GM23338 (cell line): ENCODE measurements around the gene EHD2. TPM values are rescaled to one million over a fixed set of nuclear protein-coding genes. Genes with fewer than 3 reads are reported as not detected.

Source experiments
- ATAC-seq: fragments of 200-7000 bp; cut with Tn5 transposase; 3 replicates; pipeline ENCODE4 v1.9.1; 2020
- DNase-seq: peaks from one replicate; pipeline ENCODE4 v3.0.0-alpha.2; 2015; ENCODE audit warnings: low spot score
- H2AFZ ChIP-seq: fragments of 200-600 bp; sonication (generic); 2 replicates; pipeline ENCODE4 v1.8.0; 2016; ENCODE audit warnings: antibody characterized with exemption, mild to moderate bottlenecking, moderate library complexity
- H3F3A ChIP-seq: fragments of 200-600 bp; sonication (generic); replicated peaks from 2 replicates; pipeline ENCODE4 v1.8.0; 2017; ENCODE audit warnings: antibody characterized with exemption, mixed run types, low read depth
- H3K27ac ChIP-seq: fragments of 200-600 bp; sonication (generic); 2 replicates; pipeline ENCODE4 v1.6.1; 2016; ENCODE audit warnings: low read depth
- H3K27me3 ChIP-seq: fragments of 200-600 bp; sonication (generic); 2 replicates; pipeline ENCODE4 v1.8.0; 2016; ENCODE audit warnings: mild to moderate bottlenecking, mixed run types, moderate library complexity; ENCODE audit not compliant: insufficient read depth
- H3K36me3 ChIP-seq: fragments of 200-600 bp; sonication (generic); 2 replicates; pipeline ENCODE4 v1.8.0; 2016; ENCODE audit warnings: mild to moderate bottlenecking; ENCODE audit not compliant: insufficient read depth
- H3K4me1 ChIP-seq: fragments of 200-600 bp; sonication (generic); 2 replicates; pipeline ENCODE4 v1.8.0; 2016; ENCODE audit warnings: mild to moderate bottlenecking, moderate library complexity; ENCODE audit not compliant: insufficient read depth
- H3K4me2 ChIP-seq: fragments of 200-600 bp; sonication (generic); 2 replicates; pipeline ENCODE4 v1.7.1; 2017; ENCODE audit warnings: mixed run types
- H3K4me3 ChIP-seq: fragments of 200-600 bp; sonication (generic); 2 replicates; pipeline ENCODE4 v1.6.1; 2016; ENCODE audit warnings: mixed run types
- H3K79me2 ChIP-seq: fragments of 200-600 bp; sonication (generic); replicated peaks from 2 replicates; pipeline ENCODE4 v1.8.0; 2017; ENCODE audit warnings: mild to moderate bottlenecking; ENCODE audit not compliant: insufficient read depth
- H3K9me2 ChIP-seq: fragments of 200-600 bp; sonication (generic); 2 replicates; pipeline ENCODE4 v1.8.0; 2017; ENCODE audit not compliant: insufficient read depth
- H4K20me1 ChIP-seq: fragments of 200-600 bp; sonication (generic); replicated peaks from 2 replicates; pipeline ENCODE4 v1.8.0; 2017; ENCODE audit warnings: mild to moderate bottlenecking; ENCODE audit not compliant: insufficient read depth
- H3K27ac Mint-ChIP-seq: 2 replicates; pipeline ENCODE4 v1.8.0; 2020; ENCODE audit warnings: inconsistent platforms, mild to moderate bottlenecking, moderate library complexity, mixed read lengths
- H3K27me3 Mint-ChIP-seq: 3 replicates; pipeline ENCODE4 v1.8.0; 2022; ENCODE audit warnings: low read depth, mild to moderate bottlenecking, moderate library complexity, mixed read lengths, inconsistent platforms; ENCODE audit not compliant: insufficient read depth, poor library complexity
- H3K36me3 Mint-ChIP-seq: 3 replicates; pipeline ENCODE4 v1.8.0; 2021; ENCODE audit warnings: low read depth, mild to moderate bottlenecking, inconsistent platforms, moderate library complexity, mixed read lengths
- H3K4me1 Mint-ChIP-seq: 3 replicates; pipeline ENCODE4 v1.8.0; 2020; ENCODE audit warnings: mild to moderate bottlenecking, inconsistent platforms, mixed read lengths
- H3K4me3 Mint-ChIP-seq: 3 replicates; pipeline ENCODE4 v1.8.0; 2021; ENCODE audit warnings: moderate library complexity, mild to moderate bottlenecking, inconsistent platforms, mixed read lengths
- H3K9me3 Mint-ChIP-seq: 3 replicates; pipeline ENCODE4 v1.8.0; 2020; ENCODE audit warnings: moderate library complexity, mild to moderate bottlenecking, inconsistent platforms, mixed read lengths
- CREB1 ChIP-seq: fragments of 250-450 bp; sonication (Bioruptor Pico); IDR thresholded peaks from 2 replicates; pipeline ENCODE4 v1.5.0; 2020; ENCODE audit warnings: low read depth, mild to moderate bottlenecking, moderate library complexity
- EZH2 ChIP-seq: fragments of 200-600 bp; sonication (generic); IDR thresholded peaks from one replicate; pipeline ENCODE4 v1.8.0; 2017; ENCODE audit warnings: antibody characterized with exemption, mild to moderate bottlenecking, low read depth; ENCODE audit not compliant: unreplicated experiment
- EZH2phosphoT487 ChIP-seq: fragments of 200-600 bp; sonication (generic); IDR thresholded peaks from one replicate; pipeline ENCODE4 v1.8.1; 2018; ENCODE audit warnings: antibody characterized with exemption; ENCODE audit not compliant: unreplicated experiment
- JUNB ChIP-seq: IDR thresholded peaks from one replicate; pipeline ENCODE4 v1.6.1; 2016; ENCODE audit warnings: antibody characterized with exemption; ENCODE audit not compliant: unreplicated experiment
- NANOG ChIP-seq: IDR thresholded peaks from 2 replicates; pipeline ENCODE4 v1.6.1; 2016; ENCODE audit warnings: antibody characterized with exemption, borderline replicate concordance
- POLR2AphosphoS5 ChIP-seq: IDR thresholded peaks from 2 replicates; pipeline ENCODE4 v1.6.1; 2016; ENCODE audit warnings: antibody characterized with exemption, low read depth
- STAT1 ChIP-seq: IDR thresholded peaks from one replicate; pipeline ENCODE4 v1.6.1; 2016; ENCODE audit warnings: antibody characterized with exemption; ENCODE audit not compliant: unreplicated experiment
- ZNF114 ChIP-seq: fragments of 250-450 bp; sonication (Bioruptor Pico); IDR thresholded peaks from 2 replicates; pipeline ENCODE4 v1.5.0; 2020; ENCODE audit warnings: mild to moderate bottlenecking, moderate library complexity
- ZNF331 ChIP-seq: fragments of 250-450 bp; sonication (Bioruptor Pico); IDR thresholded peaks from 2 replicates; pipeline ENCODE4 v1.5.0; 2020; ENCODE audit warnings: low read depth, mild to moderate bottlenecking, moderate library complexity
- polyA plus RNA-seq: library from polyadenylated mRNA; unstranded; fragments of >200 nt; fragmentation: Nextera tagmentation; extraction: Ambion mirVana; gene quantifications from 2 replicates; pipeline ENCODE4 v1.2.1, GENCODE V29; 2016
- total RNA-seq: library from RNA; depleted of rRNA; stranded (reverse); fragments of >200 nt; shearing (Covaris generic); gene quantifications from 2 replicates; pipeline ENCODE4 v1.2.3, GENCODE V29; 2014
- TF ChIP-seq, protein P1 (sequence below): IDR thresholded peaks from one replicate; pipeline ENCODE4 v1.6.1; 2018; ENCODE audit warnings: antibody characterized with exemption; ENCODE audit not compliant: unreplicated experiment
- TF ChIP-seq, protein P2 (sequence below): IDR thresholded peaks from 2 replicates; pipeline ENCODE4 v1.6.1; 2016; ENCODE audit warnings: antibody characterized with exemption
- TF ChIP-seq, protein P3 (sequence below): fragments of 250-450 bp; sonication (Bioruptor Pico); IDR thresholded peaks from 2 replicates; pipeline ENCODE4 v1.5.0; 2020; ENCODE audit warnings: mild to moderate bottlenecking, moderate library complexity
- TF ChIP-seq, protein P4 (sequence below), 2 experiments: fragments of 200-600 bp in 1 of 2; sonication (generic) in 1 of 2; conservative IDR thresholded peaks; 2 replicates each; pipeline versions ENCODE4 v1.5.1 to v1.6.1; 2016 to 2017; ENCODE audit warnings: antibody characterized with exemption in 2 of 2, low read depth in 2 of 2, mild to moderate bottlenecking in 2 of 2, moderate library complexity in 1 of 2

Gene EHD2
- total and polyA plus RNA-seq, 2 experiments from 2014 or later, result 6.6 to 10.8 TPM

DNA sequence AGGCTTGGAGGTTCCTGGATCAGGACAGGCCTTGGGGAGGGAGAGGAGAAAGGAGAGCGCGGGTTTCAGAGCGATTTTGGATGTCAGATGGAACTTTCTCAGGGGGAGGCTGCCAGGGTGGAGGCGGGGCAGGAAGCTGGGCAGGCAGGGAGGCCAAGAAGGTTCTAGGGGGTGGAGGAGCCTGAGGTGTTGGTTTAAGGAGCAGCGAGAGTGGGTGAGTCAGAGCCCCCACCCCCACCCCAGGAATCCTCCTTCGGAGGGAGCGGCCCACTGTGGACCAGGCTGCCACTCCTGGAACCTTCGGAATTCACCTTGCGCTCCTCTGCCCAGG lies 16.2 kb downstream of the EHD2 start:
- Mint-ChIP-seq H3K36me3 (peaks cover 5% of the 10 kb centered on the region; the same call in 2 of the 3 replicates), H3K4me3 (peak overlapping the region; percentile 89), H3K4me1 (peaks cover 11% of the 10 kb centered on the region), H3K27ac (peak overlapping the region; percentile 56; the same call in 1 of the 2 replicates), H3K27me3 (peaks cover 15% of the 10 kb centered on the region), H3K9me3 (no peaks in the 10 kb centered on the region)
- Histone ChIP-seq H3F3A (peaks cover 8% of the 10 kb centered on the region; the same call in 1 of the 2 replicates), H4K20me1 (no peaks in the 10 kb centered on the region), H3K79me2 (no peaks in the 10 kb centered on the region), H3K4me3 (peak overlapping the region; percentile 85), H3K4me1 (peaks cover 6% of the 10 kb centered on the region; the same call in 1 of the 2 replicates), H3K36me3 (no peaks in the 10 kb centered on the region), H3K9me2 (peaks cover 2% of the 10 kb centered on the region; the same call in 1 of the 2 replicates), H3K4me2 (peak overlapping the region; percentile 94), H3K27ac (no peak overlapping the region), H2AFZ (peak overlapping the region; percentile 96), H3K27me3 (no peaks in the 10 kb centered on the region)
- TF ChIP-seq ZNF331 (CRISPR knock-in tag), result no peak
- TF ChIP-seq NANOG, result no peak
- TF ChIP-seq, protein P1, sequence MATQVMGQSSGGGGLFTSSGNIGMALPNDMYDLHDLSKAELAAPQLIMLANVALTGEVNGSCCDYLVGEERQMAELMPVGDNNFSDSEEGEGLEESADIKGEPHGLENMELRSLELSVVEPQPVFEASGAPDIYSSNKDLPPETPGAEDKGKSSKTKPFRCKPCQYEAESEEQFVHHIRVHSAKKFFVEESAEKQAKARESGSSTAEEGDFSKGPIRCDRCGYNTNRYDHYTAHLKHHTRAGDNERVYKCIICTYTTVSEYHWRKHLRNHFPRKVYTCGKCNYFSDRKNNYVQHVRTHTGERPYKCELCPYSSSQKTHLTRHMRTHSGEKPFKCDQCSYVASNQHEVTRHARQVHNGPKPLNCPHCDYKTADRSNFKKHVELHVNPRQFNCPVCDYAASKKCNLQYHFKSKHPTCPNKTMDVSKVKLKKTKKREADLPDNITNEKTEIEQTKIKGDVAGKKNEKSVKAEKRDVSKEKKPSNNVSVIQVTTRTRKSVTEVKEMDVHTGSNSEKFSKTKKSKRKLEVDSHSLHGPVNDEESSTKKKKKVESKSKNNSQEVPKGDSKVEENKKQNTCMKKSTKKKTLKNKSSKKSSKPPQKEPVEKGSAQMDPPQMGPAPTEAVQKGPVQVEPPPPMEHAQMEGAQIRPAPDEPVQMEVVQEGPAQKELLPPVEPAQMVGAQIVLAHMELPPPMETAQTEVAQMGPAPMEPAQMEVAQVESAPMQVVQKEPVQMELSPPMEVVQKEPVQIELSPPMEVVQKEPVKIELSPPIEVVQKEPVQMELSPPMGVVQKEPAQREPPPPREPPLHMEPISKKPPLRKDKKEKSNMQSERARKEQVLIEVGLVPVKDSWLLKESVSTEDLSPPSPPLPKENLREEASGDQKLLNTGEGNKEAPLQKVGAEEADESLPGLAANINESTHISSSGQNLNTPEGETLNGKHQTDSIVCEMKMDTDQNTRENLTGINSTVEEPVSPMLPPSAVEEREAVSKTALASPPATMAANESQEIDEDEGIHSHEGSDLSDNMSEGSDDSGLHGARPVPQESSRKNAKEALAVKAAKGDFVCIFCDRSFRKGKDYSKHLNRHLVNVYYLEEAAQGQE, result no peak
- no peak for TF ChIP-seq POLR2AphosphoS5
- TF ChIP-seq, protein P2, sequence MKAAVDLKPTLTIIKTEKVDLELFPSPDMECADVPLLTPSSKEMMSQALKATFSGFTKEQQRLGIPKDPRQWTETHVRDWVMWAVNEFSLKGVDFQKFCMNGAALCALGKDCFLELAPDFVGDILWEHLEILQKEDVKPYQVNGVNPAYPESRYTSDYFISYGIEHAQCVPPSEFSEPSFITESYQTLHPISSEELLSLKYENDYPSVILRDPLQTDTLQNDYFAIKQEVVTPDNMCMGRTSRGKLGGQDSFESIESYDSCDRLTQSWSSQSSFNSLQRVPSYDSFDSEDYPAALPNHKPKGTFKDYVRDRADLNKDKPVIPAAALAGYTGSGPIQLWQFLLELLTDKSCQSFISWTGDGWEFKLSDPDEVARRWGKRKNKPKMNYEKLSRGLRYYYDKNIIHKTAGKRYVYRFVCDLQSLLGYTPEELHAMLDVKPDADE, result no peak
- TF ChIP-seq ZNF114, result no peak
- no peak for TF ChIP-seq STAT1
- no peak for TF ChIP-seq EZH2phosphoT487
- TF ChIP-seq, protein P3, sequence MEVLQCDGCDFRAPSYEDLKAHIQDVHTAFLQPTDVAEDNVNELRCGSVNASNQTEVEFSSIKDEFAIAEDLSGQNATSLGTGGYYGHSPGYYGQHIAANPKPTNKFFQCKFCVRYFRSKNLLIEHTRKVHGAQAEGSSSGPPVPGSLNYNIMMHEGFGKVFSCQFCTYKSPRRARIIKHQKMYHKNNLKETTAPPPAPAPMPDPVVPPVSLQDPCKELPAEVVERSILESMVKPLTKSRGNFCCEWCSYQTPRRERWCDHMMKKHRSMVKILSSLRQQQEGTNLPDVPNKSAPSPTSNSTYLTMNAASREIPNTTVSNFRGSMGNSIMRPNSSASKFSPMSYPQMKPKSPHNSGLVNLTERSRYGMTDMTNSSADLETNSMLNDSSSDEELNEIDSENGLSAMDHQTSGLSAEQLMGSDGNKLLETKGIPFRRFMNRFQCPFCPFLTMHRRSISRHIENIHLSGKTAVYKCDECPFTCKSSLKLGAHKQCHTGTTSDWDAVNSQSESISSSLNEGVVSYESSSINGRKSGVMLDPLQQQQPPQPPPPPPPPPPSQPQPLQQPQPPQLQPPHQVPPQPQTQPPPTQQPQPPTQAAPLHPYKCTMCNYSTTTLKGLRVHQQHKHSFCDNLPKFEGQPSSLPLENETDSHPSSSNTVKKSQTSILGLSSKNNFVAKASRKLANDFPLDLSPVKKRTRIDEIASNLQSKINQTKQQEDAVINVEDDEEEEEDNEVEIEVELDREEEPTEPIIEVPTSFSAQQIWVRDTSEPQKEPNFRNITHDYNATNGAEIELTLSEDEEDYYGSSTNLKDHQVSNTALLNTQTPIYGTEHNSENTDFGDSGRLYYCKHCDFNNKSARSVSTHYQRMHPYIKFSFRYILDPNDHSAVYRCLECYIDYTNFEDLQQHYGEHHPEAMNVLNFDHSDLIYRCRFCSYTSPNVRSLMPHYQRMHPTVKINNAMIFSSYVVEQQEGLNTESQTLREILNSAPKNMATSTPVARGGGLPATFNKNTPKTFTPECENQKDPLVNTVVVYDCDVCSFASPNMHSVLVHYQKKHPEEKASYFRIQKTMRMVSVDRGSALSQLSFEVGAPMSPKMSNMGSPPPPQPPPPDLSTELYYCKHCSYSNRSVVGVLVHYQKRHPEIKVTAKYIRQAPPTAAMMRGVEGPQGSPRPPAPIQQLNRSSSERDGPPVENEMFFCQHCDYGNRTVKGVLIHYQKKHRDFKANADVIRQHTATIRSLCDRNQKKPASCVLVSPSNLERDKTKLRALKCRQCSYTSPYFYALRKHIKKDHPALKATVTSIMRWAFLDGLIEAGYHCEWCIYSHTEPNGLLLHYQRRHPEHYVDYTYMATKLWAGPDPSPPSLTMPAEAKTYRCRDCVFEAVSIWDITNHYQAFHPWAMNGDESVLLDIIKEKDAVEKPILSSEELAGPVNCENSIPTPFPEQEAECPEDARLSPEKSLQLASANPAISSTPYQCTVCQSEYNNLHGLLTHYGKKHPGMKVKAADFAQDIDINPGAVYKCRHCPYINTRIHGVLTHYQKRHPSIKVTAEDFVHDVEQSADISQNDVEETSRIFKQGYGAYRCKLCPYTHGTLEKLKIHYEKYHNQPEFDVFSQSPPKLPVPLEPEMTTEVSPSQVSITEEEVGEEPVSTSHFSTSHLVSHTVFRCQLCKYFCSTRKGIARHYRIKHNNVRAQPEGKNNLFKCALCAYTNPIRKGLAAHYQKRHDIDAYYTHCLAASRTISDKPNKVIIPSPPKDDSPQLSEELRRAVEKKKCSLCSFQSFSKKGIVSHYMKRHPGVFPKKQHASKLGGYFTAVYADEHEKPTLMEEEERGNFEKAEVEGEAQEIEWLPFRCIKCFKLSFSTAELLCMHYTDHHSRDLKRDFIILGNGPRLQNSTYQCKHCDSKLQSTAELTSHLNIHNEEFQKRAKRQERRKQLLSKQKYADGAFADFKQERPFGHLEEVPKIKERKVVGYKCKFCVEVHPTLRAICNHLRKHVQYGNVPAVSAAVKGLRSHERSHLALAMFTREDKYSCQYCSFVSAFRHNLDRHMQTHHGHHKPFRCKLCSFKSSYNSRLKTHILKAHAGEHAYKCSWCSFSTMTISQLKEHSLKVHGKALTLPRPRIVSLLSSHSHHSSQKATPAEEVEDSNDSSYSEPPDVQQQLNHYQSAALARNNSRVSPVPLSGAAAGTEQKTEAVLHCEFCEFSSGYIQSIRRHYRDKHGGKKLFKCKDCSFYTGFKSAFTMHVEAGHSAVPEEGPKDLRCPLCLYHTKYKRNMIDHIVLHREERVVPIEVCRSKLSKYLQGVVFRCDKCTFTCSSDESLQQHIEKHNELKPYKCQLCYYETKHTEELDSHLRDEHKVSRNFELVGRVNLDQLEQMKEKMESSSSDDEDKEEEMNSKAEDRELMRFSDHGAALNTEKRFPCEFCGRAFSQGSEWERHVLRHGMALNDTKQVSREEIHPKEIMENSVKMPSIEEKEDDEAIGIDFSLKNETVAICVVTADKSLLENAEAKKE (CRISPR knock-in tag), result no peak
- no peak for TF ChIP-seq EZH2
- no peak for TF ChIP-seq CREB1 (CRISPR knock-in tag)
- TF ChIP-seq, protein P4, sequence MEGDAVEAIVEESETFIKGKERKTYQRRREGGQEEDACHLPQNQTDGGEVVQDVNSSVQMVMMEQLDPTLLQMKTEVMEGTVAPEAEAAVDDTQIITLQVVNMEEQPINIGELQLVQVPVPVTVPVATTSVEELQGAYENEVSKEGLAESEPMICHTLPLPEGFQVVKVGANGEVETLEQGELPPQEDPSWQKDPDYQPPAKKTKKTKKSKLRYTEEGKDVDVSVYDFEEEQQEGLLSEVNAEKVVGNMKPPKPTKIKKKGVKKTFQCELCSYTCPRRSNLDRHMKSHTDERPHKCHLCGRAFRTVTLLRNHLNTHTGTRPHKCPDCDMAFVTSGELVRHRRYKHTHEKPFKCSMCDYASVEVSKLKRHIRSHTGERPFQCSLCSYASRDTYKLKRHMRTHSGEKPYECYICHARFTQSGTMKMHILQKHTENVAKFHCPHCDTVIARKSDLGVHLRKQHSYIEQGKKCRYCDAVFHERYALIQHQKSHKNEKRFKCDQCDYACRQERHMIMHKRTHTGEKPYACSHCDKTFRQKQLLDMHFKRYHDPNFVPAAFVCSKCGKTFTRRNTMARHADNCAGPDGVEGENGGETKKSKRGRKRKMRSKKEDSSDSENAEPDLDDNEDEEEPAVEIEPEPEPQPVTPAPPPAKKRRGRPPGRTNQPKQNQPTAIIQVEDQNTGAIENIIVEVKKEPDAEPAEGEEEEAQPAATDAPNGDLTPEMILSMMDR (conservative IDR thresholded peaks at IDR 0.05; ENCODE audit: low read depth in 2 of 2), result no peak
- no peak for TF ChIP-seq JUNB
- DNase-seq (peak; percentile 66), ATAC-seq (peak; percentile 60)
